Activated CD4-positive, alpha-beta T cell treated with anti-CD3 and anti-CD28 coated beads, Interleukin-2, amount 10 ng/mL, durations not matched to agents 24 days and 14 days (primary cell): Measurements from ENCODE around the gene GET3. TPM values are rescaled to one million over a fixed set of nuclear protein-coding genes. Genes with fewer than 3 reads are reported as not detected.

Experiments
- DNase-seq: peaks from one replicate; pipeline ENCODE4 v3.0.0; 2022
- H3K27ac Mint-ChIP-seq: one replicate; pipeline ENCODE4 v1.8.0; 2022; ENCODE audit warnings: mild to moderate bottlenecking, mixed read lengths
- H3K27me3 Mint-ChIP-seq: one replicate; pipeline ENCODE4 v1.8.0; 2022; ENCODE audit warnings: mixed read lengths
- H3K36me3 Mint-ChIP-seq: one replicate; pipeline ENCODE4 v1.8.0; 2022; ENCODE audit warnings: low read depth, mild to moderate bottlenecking, mixed read lengths
- H3K4me1 Mint-ChIP-seq: one replicate; pipeline ENCODE4 v1.8.0; 2021; ENCODE audit warnings: mixed read lengths
- H3K4me3 Mint-ChIP-seq: one replicate; pipeline ENCODE4 v1.8.0; 2022; ENCODE audit warnings: mild to moderate bottlenecking, moderate library complexity, mixed read lengths
- H3K9me3 Mint-ChIP-seq: one replicate; pipeline ENCODE4 v1.8.0; 2021; ENCODE audit warnings: mixed read lengths
- intact Hi-C: fragments of 100-400 bp; cut with micrococcal nuclease; formaldehyde crosslinking; loops from one replicate; pipeline ENCODE4 v1.15.1; 2023
- total RNA-seq: library from RNA; stranded (reverse); gene quantifications from 2 replicates; pipeline ENCODE4 v1.2.3, GENCODE V29; 2022

Gene GET3
- total RNA-seq, 1 donor from 2014 or later, result 64.6 TPM

DNA sequence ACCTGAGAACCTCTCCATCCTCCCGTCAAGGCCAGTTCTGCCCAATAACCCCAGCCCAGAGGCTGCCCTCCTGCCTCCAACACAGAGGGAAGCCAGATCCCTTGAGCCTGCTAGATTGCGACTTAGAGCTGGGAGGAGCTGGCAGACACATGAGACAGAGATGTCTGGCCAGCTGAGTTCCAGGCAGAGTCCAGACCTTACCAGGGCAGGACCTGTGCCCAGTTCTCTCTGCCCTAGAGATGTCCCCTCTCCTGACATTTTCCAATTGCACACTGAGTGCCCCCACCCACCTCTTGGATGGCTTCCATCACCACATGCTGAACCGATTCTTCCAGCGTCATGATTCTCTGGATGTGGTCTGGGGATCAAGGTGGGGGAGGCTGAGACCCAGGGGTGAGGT is 35.0 kb downstream of the GET3 start:
- Mint-ChIP-seq H3K27ac (no peak overlapping the region), H3K4me3 (no peak overlapping the region), H3K9me3 (no peaks in the 10 kb centered on the region), H3K4me1 (peaks cover 17% of the 10 kb centered on the region), H3K27me3 (no peaks in the 10 kb centered on the region), H3K36me3 (no peaks in the 10 kb centered on the region)
- intact Hi-C loops, result no loop called here
- no peak for DNase-seq

DNA sequence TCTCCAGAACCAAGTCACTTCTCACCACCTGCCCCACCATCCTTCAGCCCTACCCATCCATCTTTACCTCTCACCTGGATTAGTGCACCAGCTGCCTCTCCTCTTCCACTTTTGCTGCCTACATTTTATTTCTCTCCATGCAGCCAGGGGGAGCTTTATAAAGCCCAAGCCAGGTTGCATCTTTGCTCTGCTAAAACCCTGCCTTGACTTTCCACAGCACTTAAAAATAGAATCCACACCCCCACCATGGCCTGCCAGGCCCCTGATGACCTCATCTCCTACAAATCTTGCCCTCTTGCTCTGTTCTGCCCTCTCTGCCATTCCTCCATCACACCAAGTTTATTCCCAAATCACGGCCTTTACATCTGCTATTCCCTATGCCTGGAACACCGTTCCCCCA is 36.3 kb downstream of the GET3 start:
- H3K9me3 Mint-ChIP-seq, result no peaks in the 10 kb centered on the region
- peak overlapping the region; percentile 15 for H3K4me3 Mint-ChIP-seq
- H3K4me1 Mint-ChIP-seq, result peaks cover 23% of the 10 kb centered on the region
- no peaks in the 10 kb centered on the region for H3K36me3 Mint-ChIP-seq
- no peaks in the 10 kb centered on the region for H3K27me3 Mint-ChIP-seq
- intact Hi-C loops, result no loop called here
- DNase-seq, result peak; percentile 70
- H3K27ac Mint-ChIP-seq, result peak overlapping the region; percentile 9

DNA sequence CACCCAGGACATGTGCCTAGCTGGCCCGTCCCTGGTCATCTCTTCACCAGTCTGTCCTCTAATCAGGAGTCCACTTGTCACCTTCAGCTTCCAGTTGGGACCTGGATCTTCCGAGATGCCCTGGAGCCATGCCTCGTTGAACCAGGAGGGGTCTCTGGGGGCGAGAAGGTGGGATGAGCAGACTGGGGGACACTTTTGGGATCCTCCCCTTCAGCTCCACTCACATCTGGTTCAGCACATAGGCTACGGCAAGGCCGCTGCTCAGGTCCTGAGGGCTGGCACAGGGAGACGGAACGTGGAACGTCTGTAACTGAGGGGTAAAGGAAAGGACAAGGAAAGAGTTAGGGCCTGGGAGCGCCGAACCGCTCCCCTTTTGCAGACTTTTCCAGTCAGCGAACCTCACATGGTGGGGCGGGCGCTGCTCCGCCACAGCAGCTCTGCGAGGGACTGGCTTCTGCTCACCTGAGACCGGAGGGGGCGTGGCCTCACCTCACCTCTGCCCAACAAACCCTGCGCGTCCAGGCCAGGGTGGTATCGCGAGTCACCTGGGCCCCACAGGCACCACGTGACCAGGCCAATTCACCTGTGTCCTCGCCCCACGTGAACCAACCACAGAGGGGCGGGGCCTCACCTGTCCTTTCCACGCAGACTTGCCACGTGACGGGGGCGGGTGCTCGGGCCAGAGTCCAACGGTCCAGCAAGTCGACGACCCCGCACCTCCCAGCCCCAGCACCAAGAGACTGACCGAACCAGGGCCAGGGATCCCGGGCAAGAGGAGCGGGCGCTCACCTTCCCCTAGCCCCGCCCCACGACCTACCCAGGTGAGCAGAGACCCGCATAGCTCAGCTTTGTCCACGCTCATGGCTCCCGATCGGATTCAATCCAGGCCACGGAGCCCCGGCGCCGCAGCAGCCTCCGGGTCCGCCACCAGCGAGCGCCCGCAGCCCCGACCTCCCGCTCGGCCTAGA is 37.6 kb downstream of the GET3 start, which contains the start of gene HOOK2:
Gene HOOK2 (minus strand): TSS at position 965 of the 968 bp plus-strand sequence. CDS start 103 bp downstream, at position 862.
- H3K27ac Mint-ChIP-seq, result peak within 1 kb of the TSS; percentile 70
- peaks cover 33% of the 10 kb centered on the region for H3K4me1 Mint-ChIP-seq
- peak within 1 kb of the TSS; percentile 74 for H3K4me3 Mint-ChIP-seq
- no peaks in the 10 kb centered on the region for H3K27me3 Mint-ChIP-seq
- intact Hi-C loops, result loop anchor here (5.0 kb wide), 1 partner anchor 62 kb away; the partner anchor contains the start of gene MAST1
- no peaks in the 10 kb centered on the region for H3K9me3 Mint-ChIP-seq
- DNase-seq, result no peak
- H3K36me3 Mint-ChIP-seq, result no peaks in the 10 kb centered on the region

- peak; percentile 96 for DNase-seq
- H3K4me1 Mint-ChIP-seq, result peaks cover 37% of the 10 kb centered on the region
- intact Hi-C loops, result loop anchor here (1.0 to 5.0 kb wide), 3 partner anchors 14 to 60 kb away; partner anchors contain the start of genes JUNB and MAST1
- no peaks in the 10 kb centered on the region for H3K9me3 Mint-ChIP-seq
- no peaks in the 10 kb centered on the region for H3K36me3 Mint-ChIP-seq
- peak overlapping the region; percentile 92 for H3K27ac Mint-ChIP-seq
- no peaks in the 10 kb centered on the region for H3K27me3 Mint-ChIP-seq
- H3K4me3 Mint-ChIP-seq, result peak overlapping the region; percentile 96
These were observed 40.1 kb downstream of the GET3 start for GRCh38 chr19:12777217-12778016.

GRCh38 chr19:12778017-12778904 is 41.0 kb downstream of the GET3 start:
- no peaks in the 10 kb centered on the region for H3K9me3 Mint-ChIP-seq
- no peaks in the 10 kb centered on the region for H3K36me3 Mint-ChIP-seq
- H3K27me3 Mint-ChIP-seq, result no peaks in the 10 kb centered on the region
- intact Hi-C loops, result loop anchor here (1.0 to 5.0 kb wide), 2 partner anchors 13 to 59 kb away; partner anchors contain the start of genes JUNB and MAST1
- H3K4me1 Mint-ChIP-seq, result peaks cover 37% of the 10 kb centered on the region
- H3K27ac Mint-ChIP-seq, result peak overlapping the region; percentile 92
- DNase-seq, result peak; percentile 85
- peak overlapping the region; percentile 96 for H3K4me3 Mint-ChIP-seq

- H3K9me3 Mint-ChIP-seq, result no peaks in the 10 kb centered on the region
- H3K36me3 Mint-ChIP-seq, result no peaks in the 10 kb centered on the region
- H3K4me1 Mint-ChIP-seq, result peaks cover 35% of the 10 kb centered on the region
- no peak for DNase-seq
- peak overlapping the region; percentile 96 for H3K4me3 Mint-ChIP-seq
- H3K27ac Mint-ChIP-seq, result peak overlapping the region; percentile 92
- H3K27me3 Mint-ChIP-seq, result no peaks in the 10 kb centered on the region
- intact Hi-C loops, result loop anchor here (1.0 to 5.0 kb wide), 2 partner anchors 12 to 58 kb away; partner anchors contain the start of genes JUNB and MAST1
These were observed 41.5 kb downstream of the GET3 start for GRCh38 chr19:12778905-12779161.

- Mint-ChIP-seq H3K36me3 (no peaks in the 10 kb centered on the region), H3K4me3 (peak overlapping the region; percentile 96), H3K4me1 (peaks cover 33% of the 10 kb centered on the region), H3K27ac (peak overlapping the region; percentile 92), H3K27me3 (no peaks in the 10 kb centered on the region), H3K9me3 (no peaks in the 10 kb centered on the region)
- intact Hi-C loops, result loop anchor here (5.0 kb wide), 1 partner anchor 58 kb away; the partner anchor contains the start of gene MAST1
- peak; percentile 68 for DNase-seq
These were observed 42.1 kb downstream of the GET3 start for GRCh38 chr19:12779162-12779993.

- Mint-ChIP-seq H3K27me3 (no peaks in the 10 kb centered on the region), H3K4me1 (peaks cover 29% of the 10 kb centered on the region), H3K36me3 (no peaks in the 10 kb centered on the region), H3K9me3 (no peaks in the 10 kb centered on the region), H3K4me3 (peak overlapping the region; percentile 87), H3K27ac (no peak overlapping the region)
- DNase-seq, result no peak
- intact Hi-C loops, result loop anchor here (1.0 kb wide), 1 partner anchor 9 kb away; the partner anchor contains the start of gene JUNB
These were observed 44.8 kb downstream of the GET3 start for GRCh38 chr19:12782174-12782423.

DNA sequence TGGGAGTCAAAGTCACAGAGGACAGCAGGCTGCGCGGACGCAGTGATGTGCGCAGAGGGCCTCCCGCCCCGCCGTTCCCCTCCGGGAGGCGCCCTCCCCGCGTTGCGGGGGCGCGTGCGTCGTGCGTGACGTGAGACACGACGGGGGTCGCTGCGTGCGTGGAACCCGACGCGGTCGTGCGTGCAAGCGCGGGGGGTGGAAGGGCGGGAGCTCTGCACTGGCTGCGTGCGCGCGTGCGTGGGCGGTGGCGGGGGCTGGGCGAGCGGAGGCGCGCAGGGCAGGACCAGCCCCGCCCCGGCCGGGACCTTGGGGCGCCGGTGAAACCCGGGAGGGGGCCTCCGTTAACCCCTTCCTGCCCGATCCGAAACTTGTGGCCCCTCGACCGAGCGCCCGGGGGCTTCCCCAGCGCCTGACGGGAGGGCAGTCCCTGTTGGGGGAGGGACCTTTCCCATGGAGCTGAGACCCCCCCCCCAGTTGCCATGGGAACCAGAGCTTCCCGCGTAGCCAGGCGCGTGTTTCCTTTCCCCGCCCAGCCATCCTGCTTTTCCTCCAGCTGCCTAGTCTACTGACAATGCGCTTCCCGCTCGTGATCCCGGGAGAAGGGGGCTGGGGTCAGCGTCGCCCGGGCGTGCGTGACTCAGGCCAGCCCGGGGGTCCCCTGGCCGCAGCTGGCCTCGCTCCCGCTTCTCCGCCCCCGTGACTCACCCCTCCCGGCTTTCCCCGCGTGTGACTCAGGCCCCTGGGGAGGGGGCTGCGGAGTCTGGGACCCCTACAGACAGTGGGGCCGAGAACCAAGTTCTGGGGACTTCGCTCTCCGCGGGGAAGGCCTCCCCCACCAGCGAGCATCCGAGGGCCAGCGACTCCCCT is 45.4 kb downstream of the GET3 start:
- H3K36me3 Mint-ChIP-seq, result no peaks in the 10 kb centered on the region
- H3K9me3 Mint-ChIP-seq, result no peaks in the 10 kb centered on the region
- H3K4me3 Mint-ChIP-seq, result peak overlapping the region; percentile 87
- peak; percentile 97 for DNase-seq
- H3K27ac Mint-ChIP-seq, result no peak overlapping the region
- H3K4me1 Mint-ChIP-seq, result peaks cover 25% of the 10 kb centered on the region
- H3K27me3 Mint-ChIP-seq, result no peaks in the 10 kb centered on the region
- intact Hi-C loops, result loop anchor here (1.0 kb wide), 1 partner anchor 9 kb away; the partner anchor contains the start of gene JUNB

DNA sequence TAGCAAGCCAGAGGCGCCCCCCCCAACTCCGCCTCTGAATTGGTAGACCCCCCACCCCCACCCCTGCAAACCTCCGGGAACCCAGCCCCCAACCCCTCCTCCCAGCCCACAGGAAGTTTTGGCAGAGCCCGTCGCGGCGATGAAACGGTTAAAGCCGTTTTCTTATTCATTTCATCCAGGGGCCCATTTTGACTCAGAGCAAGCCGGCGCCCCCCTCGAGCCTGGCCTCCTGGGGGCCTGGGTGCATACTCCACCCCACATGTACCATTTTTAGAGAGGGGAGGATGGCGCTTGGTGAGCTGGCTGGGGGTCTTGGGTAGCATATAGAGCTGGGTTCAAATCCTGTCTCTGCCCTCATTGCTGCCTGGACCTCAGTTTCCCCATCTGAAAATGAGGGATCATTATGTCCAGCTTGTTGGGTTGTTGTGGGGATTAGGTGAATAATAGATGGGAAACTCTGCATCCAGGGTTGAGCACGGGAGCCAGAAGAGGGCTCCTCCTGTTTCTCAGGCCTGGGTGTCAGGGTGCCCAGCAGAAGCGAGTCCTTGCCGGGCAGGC is 46.1 kb downstream of the GET3 start:
- Mint-ChIP-seq H3K27me3 (no peaks in the 10 kb centered on the region), H3K4me3 (peak overlapping the region; percentile 78), H3K4me1 (peaks cover 25% of the 10 kb centered on the region), H3K36me3 (no peaks in the 10 kb centered on the region), H3K9me3 (no peaks in the 10 kb centered on the region), H3K27ac (no peak overlapping the region)
- intact Hi-C loops, result no loop called here
- DNase-seq, result peak; percentile 85

GRCh38 chr19:12783849-12784393 is 46.6 kb downstream of the GET3 start:
- peak; percentile 71 for DNase-seq
- intact Hi-C loops, result no loop called here
- H3K27ac Mint-ChIP-seq, result no peak overlapping the region
- peak overlapping the region; percentile 78 for H3K4me3 Mint-ChIP-seq
- H3K4me1 Mint-ChIP-seq, result peaks cover 24% of the 10 kb centered on the region
- no peaks in the 10 kb centered on the region for H3K9me3 Mint-ChIP-seq
- H3K36me3 Mint-ChIP-seq, result no peaks in the 10 kb centered on the region
- no peaks in the 10 kb centered on the region for H3K27me3 Mint-ChIP-seq
